Measurements from ENCODE around the gene HK2.
A peak's percentile ranks its signal among the peaks of the same experiment; 100 is the strongest.

HK2 gene

GRCh38 chr2:74843433-74843832 lies 9.5 kb downstream of the HK2 start:
- no peak overlapping the region for H3K9ac ChIP-seq (ENCODE audit: low read depth, low read length)
- H3K4me3 ChIP-seq (ENCODE audit: low read depth in 1 of 2, low read length in 2 of 2), result no peak overlapping the region
- DNase-seq, result no peak
- TF ChIP-seq EZH2 (IDR thresholded peaks at IDR 0.05; ENCODE audit: borderline replicate concordance, low read depth, low read length, severe bottlenecking) (no peak), CTCF (IDR thresholded peaks at IDR 0.05; ENCODE audit: borderline replicate concordance, extremely low read depth, low read length, poor library complexity, severe bottlenecking) (no peak)
- H3K4me2 ChIP-seq (ENCODE audit: insufficient read depth, low read length), result no peak overlapping the region
- peaks cover 51% of the 10 kb centered on the region for H3K36me3 ChIP-seq (ENCODE audit: insufficient read depth, low read length)
- no peaks in the 10 kb centered on the region for H3K27me3 ChIP-seq (ENCODE audit: insufficient read depth, low read length, poor library complexity)
- no peak for ATAC-seq (ENCODE audit: insufficient read depth, low read depth)
- H3K4me1 ChIP-seq (ENCODE audit: insufficient read depth, low read length), result peaks cover 53% of the 10 kb centered on the region
- H3K79me2 ChIP-seq (ENCODE audit: insufficient read depth, low read length), result peaks cover 95% of the 10 kb centered on the region
- H3K27ac ChIP-seq (ENCODE audit: low read length), result peak overlapping the region; percentile 31; the same call in 1 of the 2 replicates
- peaks cover 85% of the 10 kb centered on the region for H4K20me1 ChIP-seq (ENCODE audit: insufficient read depth, low read length)
- no peaks in the 10 kb centered on the region for H3K9me3 ChIP-seq (ENCODE audit: insufficient read depth, low read length, severe bottlenecking)
- no peak overlapping the region for H2AFZ ChIP-seq (ENCODE audit: low read depth, low read length)

GRCh38 chr2:74843899-74844298 lies 10.0 kb downstream of the HK2 start:
- Histone ChIP-seq H3K9ac (ENCODE audit: low read depth, low read length) (no peak overlapping the region), H3K79me2 (ENCODE audit: insufficient read depth, low read length) (peaks cover 95% of the 10 kb centered on the region), H4K20me1 (ENCODE audit: insufficient read depth, low read length) (peaks cover 85% of the 10 kb centered on the region), H3K4me1 (ENCODE audit: insufficient read depth, low read length) (peaks cover 54% of the 10 kb centered on the region), H3K4me3 (ENCODE audit: low read depth in 1 of 2, low read length in 2 of 2) (no peak overlapping the region), H3K9me3 (ENCODE audit: insufficient read depth, low read length, severe bottlenecking) (no peaks in the 10 kb centered on the region), H3K36me3 (ENCODE audit: insufficient read depth, low read length) (peaks cover 51% of the 10 kb centered on the region), H3K4me2 (ENCODE audit: insufficient read depth, low read length) (no peak overlapping the region), H3K27ac (ENCODE audit: low read length) (peak overlapping the region; percentile 31; the same call in 1 of the 2 replicates), H3K27me3 (ENCODE audit: insufficient read depth, low read length, poor library complexity) (no peaks in the 10 kb centered on the region), H2AFZ (ENCODE audit: low read depth, low read length) (no peak overlapping the region)
- peak; percentile 30 for DNase-seq
- peak; percentile 64 for ATAC-seq (ENCODE audit: insufficient read depth, low read depth)
- TF ChIP-seq EZH2 (IDR thresholded peaks at IDR 0.05; ENCODE audit: borderline replicate concordance, low read depth, low read length, severe bottlenecking), result no peak
- TF ChIP-seq CTCF (IDR thresholded peaks at IDR 0.05; ENCODE audit: borderline replicate concordance, extremely low read depth, low read length, poor library complexity, severe bottlenecking), result no peak

GRCh38 chr2:74844752-74845151 lies 10.8 kb downstream of the HK2 start:
- ATAC-seq (ENCODE audit: insufficient read depth, low read depth) (no peak), DNase-seq (no peak)
- Histone ChIP-seq H3K79me2 (ENCODE audit: insufficient read depth, low read length) (peaks cover 97% of the 10 kb centered on the region), H3K9me3 (ENCODE audit: insufficient read depth, low read length, severe bottlenecking) (no peaks in the 10 kb centered on the region), H3K4me3 (ENCODE audit: low read depth in 1 of 2, low read length in 2 of 2) (no peak overlapping the region), H4K20me1 (ENCODE audit: insufficient read depth, low read length) (peaks cover 88% of the 10 kb centered on the region), H3K27me3 (ENCODE audit: insufficient read depth, low read length, poor library complexity) (no peaks in the 10 kb centered on the region), H3K36me3 (ENCODE audit: insufficient read depth, low read length) (peaks cover 52% of the 10 kb centered on the region), H3K4me1 (ENCODE audit: insufficient read depth, low read length) (peaks cover 50% of the 10 kb centered on the region), H3K4me2 (ENCODE audit: insufficient read depth, low read length) (no peak overlapping the region), H3K27ac (ENCODE audit: low read length) (no peak overlapping the region), H3K9ac (ENCODE audit: low read depth, low read length) (no peak overlapping the region), H2AFZ (ENCODE audit: low read depth, low read length) (no peak overlapping the region)
- no peak for TF ChIP-seq EZH2 (IDR thresholded peaks at IDR 0.05; ENCODE audit: borderline replicate concordance, low read depth, low read length, severe bottlenecking)

- peaks cover 45% of the 10 kb centered on the region for H3K4me1 ChIP-seq (ENCODE audit: insufficient read depth, low read length)
- H3K79me2 ChIP-seq (ENCODE audit: insufficient read depth, low read length), result peaks cover 98% of the 10 kb centered on the region
- ATAC-seq (ENCODE audit: insufficient read depth, low read depth), result no peak
- no peak overlapping the region for H3K4me2 ChIP-seq (ENCODE audit: insufficient read depth, low read length)
- H2AFZ ChIP-seq (ENCODE audit: low read depth, low read length), result no peak overlapping the region
- peaks cover 58% of the 10 kb centered on the region for H3K36me3 ChIP-seq (ENCODE audit: insufficient read depth, low read length)
- DNase-seq, result no peak
- no peak overlapping the region for H3K9ac ChIP-seq (ENCODE audit: low read depth, low read length)
- H3K9me3 ChIP-seq (ENCODE audit: insufficient read depth, low read length, severe bottlenecking), result no peaks in the 10 kb centered on the region
- no peak overlapping the region for H3K4me3 ChIP-seq (ENCODE audit: low read depth in 1 of 2, low read length in 2 of 2)
- TF ChIP-seq CTCF (IDR thresholded peaks at IDR 0.05; ENCODE audit: borderline replicate concordance, extremely low read depth, low read length, poor library complexity, severe bottlenecking) (no peak), EZH2 (IDR thresholded peaks at IDR 0.05; ENCODE audit: borderline replicate concordance, low read depth, low read length, severe bottlenecking) (no peak)
- no peak overlapping the region for H3K27ac ChIP-seq (ENCODE audit: low read length)
- peaks cover 94% of the 10 kb centered on the region for H4K20me1 ChIP-seq (ENCODE audit: insufficient read depth, low read length)
- no peaks in the 10 kb centered on the region for H3K27me3 ChIP-seq (ENCODE audit: insufficient read depth, low read length, poor library complexity)
Measured at GRCh38 chr2:74845217-74845751, 11.4 kb downstream of the HK2 start.

All from DND-41 (cell line).